ENCODE measurements around the gene FOXO6. TPM values are rescaled to one million over a fixed set of nuclear protein-coding genes. Genes with fewer than 3 reads are reported as not detected.

The FOXO6 gene
- total and polyA plus RNA-seq, 9 of the 15 experiments (the other 6 are each of a cell fraction or from before 2014, with no cell fraction given): 0.04 to 0.31 (median 0.12) TPM; not detected in 5

- TF ChIP-seq MXI1 (IDR thresholded peaks at IDR 0.05; ENCODE audit: low read depth, low read length): peak; percentile 91
- TF ChIP-seq RBFOX2 (IDR thresholded peaks at IDR 0.05; ENCODE audit: low read depth, low read length): no peak
- TF ChIP-seq KLF6 (CRISPR knock-in tag; IDR thresholded peaks at IDR 0.05; ENCODE audit: borderline replicate concordance): no peak
- peak; percentile 30; the same call in 1 of the 2 replicates for TF ChIP-seq GABPB1 (CRISPR knock-in tag; IDR thresholded peaks at IDR 0.05)
- no peak for TF ChIP-seq ZNF232 (CRISPR knock-in tag; IDR thresholded peaks at IDR 0.05)
- TF ChIP-seq ZNF551 (CRISPR knock-in tag; IDR thresholded peaks at IDR 0.05): no peak
- TF ChIP-seq PRMT5 (CRISPR knock-in tag; IDR thresholded peaks at IDR 0.05): no peak
- TF ChIP-seq, protein P1, sequence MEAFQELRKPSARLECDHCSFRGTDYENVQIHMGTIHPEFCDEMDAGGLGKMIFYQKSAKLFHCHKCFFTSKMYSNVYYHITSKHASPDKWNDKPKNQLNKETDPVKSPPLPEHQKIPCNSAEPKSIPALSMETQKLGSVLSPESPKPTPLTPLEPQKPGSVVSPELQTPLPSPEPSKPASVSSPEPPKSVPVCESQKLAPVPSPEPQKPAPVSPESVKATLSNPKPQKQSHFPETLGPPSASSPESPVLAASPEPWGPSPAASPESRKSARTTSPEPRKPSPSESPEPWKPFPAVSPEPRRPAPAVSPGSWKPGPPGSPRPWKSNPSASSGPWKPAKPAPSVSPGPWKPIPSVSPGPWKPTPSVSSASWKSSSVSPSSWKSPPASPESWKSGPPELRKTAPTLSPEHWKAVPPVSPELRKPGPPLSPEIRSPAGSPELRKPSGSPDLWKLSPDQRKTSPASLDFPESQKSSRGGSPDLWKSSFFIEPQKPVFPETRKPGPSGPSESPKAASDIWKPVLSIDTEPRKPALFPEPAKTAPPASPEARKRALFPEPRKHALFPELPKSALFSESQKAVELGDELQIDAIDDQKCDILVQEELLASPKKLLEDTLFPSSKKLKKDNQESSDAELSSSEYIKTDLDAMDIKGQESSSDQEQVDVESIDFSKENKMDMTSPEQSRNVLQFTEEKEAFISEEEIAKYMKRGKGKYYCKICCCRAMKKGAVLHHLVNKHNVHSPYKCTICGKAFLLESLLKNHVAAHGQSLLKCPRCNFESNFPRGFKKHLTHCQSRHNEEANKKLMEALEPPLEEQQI (IDR thresholded peaks at IDR 0.05): no peak
- no peak for TF ChIP-seq ZNF586 (CRISPR knock-in tag; conservative IDR thresholded peaks at IDR 0.05)
- peak; percentile 98 for TF ChIP-seq HMGN3 (IDR thresholded peaks at IDR 0.05; ENCODE audit: borderline replicate concordance, extremely low read depth, insufficient read length, low read depth, low read length)
- TF ChIP-seq, protein P2, sequence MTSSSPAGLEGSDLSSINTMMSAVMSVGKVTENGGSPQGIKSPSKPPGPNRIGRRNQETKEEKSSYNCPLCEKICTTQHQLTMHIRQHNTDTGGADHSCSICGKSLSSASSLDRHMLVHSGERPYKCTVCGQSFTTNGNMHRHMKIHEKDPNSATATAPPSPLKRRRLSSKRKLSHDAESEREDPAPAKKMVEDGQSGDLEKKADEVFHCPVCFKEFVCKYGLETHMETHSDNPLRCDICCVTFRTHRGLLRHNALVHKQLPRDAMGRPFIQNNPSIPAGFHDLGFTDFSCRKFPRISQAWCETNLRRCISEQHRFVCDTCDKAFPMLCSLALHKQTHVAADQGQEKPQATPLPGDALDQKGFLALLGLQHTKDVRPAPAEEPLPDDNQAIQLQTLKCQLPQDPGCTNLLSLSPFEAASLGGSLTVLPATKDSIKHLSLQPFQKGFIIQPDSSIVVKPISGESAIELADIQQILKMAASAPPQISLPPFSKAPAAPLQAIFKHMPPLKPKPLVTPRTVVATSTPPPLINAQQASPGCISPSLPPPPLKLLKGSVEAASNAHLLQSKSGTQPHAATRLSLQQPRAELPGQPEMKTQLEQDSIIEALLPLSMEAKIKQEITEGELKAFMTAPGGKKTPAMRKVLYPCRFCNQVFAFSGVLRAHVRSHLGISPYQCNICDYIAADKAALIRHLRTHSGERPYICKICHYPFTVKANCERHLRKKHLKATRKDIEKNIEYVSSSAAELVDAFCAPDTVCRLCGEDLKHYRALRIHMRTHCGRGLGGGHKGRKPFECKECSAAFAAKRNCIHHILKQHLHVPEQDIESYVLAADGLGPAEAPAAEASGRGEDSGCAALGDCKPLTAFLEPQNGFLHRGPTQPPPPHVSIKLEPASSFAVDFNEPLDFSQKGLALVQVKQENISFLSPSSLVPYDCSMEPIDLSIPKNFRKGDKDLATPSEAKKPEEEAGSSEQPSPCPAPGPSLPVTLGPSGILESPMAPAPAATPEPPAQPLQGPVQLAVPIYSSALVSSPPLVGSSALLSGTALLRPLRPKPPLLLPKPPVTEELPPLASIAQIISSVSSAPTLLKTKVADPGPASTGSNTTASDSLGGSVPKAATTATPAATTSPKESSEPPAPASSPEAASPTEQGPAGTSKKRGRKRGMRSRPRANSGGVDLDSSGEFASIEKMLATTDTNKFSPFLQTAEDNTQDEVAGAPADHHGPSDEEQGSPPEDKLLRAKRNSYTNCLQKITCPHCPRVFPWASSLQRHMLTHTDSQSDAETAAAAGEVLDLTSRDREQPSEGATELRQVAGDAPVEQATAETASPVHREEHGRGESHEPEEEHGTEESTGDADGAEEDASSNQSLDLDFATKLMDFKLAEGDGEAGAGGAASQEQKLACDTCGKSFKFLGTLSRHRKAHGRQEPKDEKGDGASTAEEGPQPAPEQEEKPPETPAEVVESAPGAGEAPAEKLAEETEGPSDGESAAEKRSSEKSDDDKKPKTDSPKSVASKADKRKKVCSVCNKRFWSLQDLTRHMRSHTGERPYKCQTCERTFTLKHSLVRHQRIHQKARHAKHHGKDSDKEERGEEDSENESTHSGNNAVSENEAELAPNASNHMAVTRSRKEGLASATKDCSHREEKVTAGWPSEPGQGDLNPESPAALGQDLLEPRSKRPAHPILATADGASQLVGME (CRISPR knock-in tag; IDR thresholded peaks at IDR 0.05): no peak
- TF ChIP-seq TAF15 (IDR thresholded peaks at IDR 0.05; ENCODE audit: low read depth, low read length): no peak
- TF ChIP-seq KHSRP (IDR thresholded peaks at IDR 0.05): no peak
- no peak for TF ChIP-seq THRAP3 (IDR thresholded peaks at IDR 0.05; ENCODE audit: borderline replicate concordance)
- TF ChIP-seq KLF1 (tag; IDR thresholded peaks at IDR 0.05): no peak
- no peak for TF ChIP-seq KLF10 (CRISPR knock-in tag; IDR thresholded peaks at IDR 0.05)
- TF ChIP-seq RUNX1 (IDR thresholded peaks at IDR 0.05; ENCODE audit: low read depth): no peak
- no peak for TF ChIP-seq RBM34 (IDR thresholded peaks at IDR 0.05; ENCODE audit: borderline replicate concordance, insufficient read depth, low read length)
- TF ChIP-seq ELK3 (CRISPR knock-in tag; IDR thresholded peaks at IDR 0.05): no peak
- TF ChIP-seq SNAPC5 (CRISPR knock-in tag; IDR thresholded peaks at IDR 0.05): no peak
- no peak for TF ChIP-seq NCOR1 (IDR thresholded peaks at IDR 0.05)
These were observed at the start of gene FOXO6 (continued) for GRCh38 chr1:41360786-41361494.

Data from K562 (cell line).